Heart left ventricle (tissue), 16 donors: ENCODE measurements around the gene DNAAF5. TPM values are rescaled to one million over a fixed set of nuclear protein-coding genes. Genes with fewer than 3 reads are reported as not detected.
A peak's percentile ranks its signal among the peaks of the same experiment; 100 is the strongest.

Experiments
- ATAC-seq, 4 donors: fragments of 200-7000 bp; cut with Tn5 transposase; one replicate each; pipeline ENCODE4 v1.9.1; 2020 to 2022; ENCODE audit warnings: moderate library complexity in 4 of 4, mild to moderate bottlenecking in 3 of 4, moderate number of reproducible peaks in 1 of 4
- DNase-seq, 5 donors: peaks; one replicate each; pipeline ENCODE4 v3.0.0-alpha.2; 2020
- H3K27ac ChIP-seq, 12 donors: fragments of 200-600 bp; sonication (generic) in 4 of 12; one replicate each; pipeline versions ENCODE4 v1.5.0 to v1.8.0; 2016 to 2022; ENCODE audit warnings: mild to moderate bottlenecking in 2 of 12
- H3K27me3 ChIP-seq, 9 donors: fragments of 200-600 bp; sonication (generic) in 2 of 9; one replicate each; pipeline versions ENCODE4 v1.5.1 to v1.8.0; 2016 to 2022; ENCODE audit warnings: mild to moderate bottlenecking in 3 of 9
- H3K36me3 ChIP-seq, 9 donors: fragments of 200-600 bp; sonication (generic) in 2 of 9; one replicate each; pipeline versions ENCODE4 v1.5.0 to v1.8.0; 2018 to 2022; ENCODE audit warnings: mild to moderate bottlenecking in 2 of 9
- H3K4me1 ChIP-seq, 12 donors: fragments of 200-600 bp; sonication (generic) in 4 of 12; one replicate each; pipeline versions ENCODE4 v1.5.0 to v1.8.0; 2016 to 2022; ENCODE audit warnings: mild to moderate bottlenecking in 3 of 12
- H3K4me3 ChIP-seq, 12 donors: fragments of 200-600 bp; sonication (generic) in 4 of 12; one replicate each; pipeline versions ENCODE4 v1.5.0 to v1.8.0; 2017 to 2022; ENCODE audit warnings: mild to moderate bottlenecking in 9 of 12, moderate library complexity in 4 of 12
- H3K9me3 ChIP-seq, 12 donors: fragments of 200-600 bp; sonication (generic) in 4 of 12; one replicate each; pipeline versions ENCODE4 v1.5.0 to v1.8.0; 2016 to 2022; ENCODE audit warnings: mild to moderate bottlenecking in 1 of 12
- POLR2A ChIP-seq, 2 donors: fragments of 450-650 bp; IDR thresholded peaks; one replicate each; pipeline ENCODE4 v1.6.1; 2017; ENCODE audit warnings: antibody characterized with exemption in 2 of 2, mild to moderate bottlenecking in 2 of 2, moderate library complexity in 2 of 2
- WGBS, 4 donors: extraction: QIAGEN DNeasy Blood & Tissue Kit in 2 of 4; methylation state at CpG; one replicate each; pipeline versions ENCODE4 v1.1.5 to v1.1.7; 2013 to 2018; 5-methylcytosine and 5-hydroxymethylcytosine counted together
- intact Hi-C, 10 donors: fragments of 100-400 bp; cut with DNase I; formaldehyde crosslinking; loops; one replicate each; pipeline versions ENCODE4 v1.11.1 to v1.14.2; 2022
- polyA plus RNA-seq, 2 donors: library from polyadenylated mRNA; stranded (reverse); fragments of 200-250 nt; gene quantifications; one replicate each; pipeline ENCODE4 v1.2.3, GENCODE V29; 2013
- total RNA-seq, 9 donors: library from RNA; depleted of rRNA in 2 of 9; stranded (reverse); fragments of >200 nt in 2 of 9; fragmentation: NEBNext Ultra II Directional in 3 of 9; extraction: Animal tissue kit (Norgen Biotek cat#: 25700) in 3 of 9; gene quantifications; one replicate each; pipeline versions ENCODE4 v1.1.0 to v1.2.4, GENCODE V29; 2016 to 2023
- TF ChIP-seq, protein P1 (sequence below), 12 donors: fragments of 200-600 bp; sonication (generic) in 4 of 12; IDR thresholded peaks; one replicate each; pipeline versions ENCODE4 v1.5.0 to v1.8.0; 2018 to 2022; ENCODE audit warnings: antibody characterized with exemption in 12 of 12, mild to moderate bottlenecking in 5 of 12
- donor health status: ischemic (EF 13 %, LVEDD 7.1; RV severe dilation, severe dysfunction).
- donor health status: healthy with polysubstance abuse.
- donor health status: DM: no; HTN: yes; CAD: no.
- donor health status: DM: no; HTN: no; CAD: no.
- donor health status: ischemic (EF 25% LVEDD 6.9; RV normal size, moderate dysfunction).
- donor health status: ischemic (EF 25% LVEDD 5.7; RV mildly dilated, moderate dysfunction).
- donor health status: healthy.
- donor health status: DM: yes; HTN: yes; CAD: no.
- donor health status: ischemic (EF 35%, LVEDD 5.7; RV mildly dilated, moderate dysfunction).
- donor health status: nonischemic (EF 11% LVEDD 7.7; RV severe dilation, severe dysfunction).
- donor health status: DM: yes; HTN: yes; CAD: no.
- donor health status: PGD.
- donor health status: ischemic (EF 29% LVEDD 5.4; RV normal size, mild dysfunction).
- donor health status: nonischemic (EF 23%, LVEDD 6.1; RV moderate dilation, normal function).

Gene DNAAF5
- total and polyA plus RNA-seq, 11 donors = 7.2 to 45.8 (median 23.5) TPM

GRCh38 chr7:820341-820740, 93.8 kb downstream of the DNAAF5 start:
- Histone ChIP-seq H3K36me3 (peaks cover 0 to 5% (median 0%) of the 10 kb centered on the region in 9 donors), H3K27me3 (no peaks in the 10 kb centered on the region), H3K9me3 (no peaks in the 10 kb centered on the region), H3K4me3 (no peak overlapping the region), H3K27ac (no peak overlapping the region), H3K4me1 (peaks cover 0 to 84% (median 56%) of the 10 kb centered on the region in 12 donors)
- TF ChIP-seq, protein P1, sequence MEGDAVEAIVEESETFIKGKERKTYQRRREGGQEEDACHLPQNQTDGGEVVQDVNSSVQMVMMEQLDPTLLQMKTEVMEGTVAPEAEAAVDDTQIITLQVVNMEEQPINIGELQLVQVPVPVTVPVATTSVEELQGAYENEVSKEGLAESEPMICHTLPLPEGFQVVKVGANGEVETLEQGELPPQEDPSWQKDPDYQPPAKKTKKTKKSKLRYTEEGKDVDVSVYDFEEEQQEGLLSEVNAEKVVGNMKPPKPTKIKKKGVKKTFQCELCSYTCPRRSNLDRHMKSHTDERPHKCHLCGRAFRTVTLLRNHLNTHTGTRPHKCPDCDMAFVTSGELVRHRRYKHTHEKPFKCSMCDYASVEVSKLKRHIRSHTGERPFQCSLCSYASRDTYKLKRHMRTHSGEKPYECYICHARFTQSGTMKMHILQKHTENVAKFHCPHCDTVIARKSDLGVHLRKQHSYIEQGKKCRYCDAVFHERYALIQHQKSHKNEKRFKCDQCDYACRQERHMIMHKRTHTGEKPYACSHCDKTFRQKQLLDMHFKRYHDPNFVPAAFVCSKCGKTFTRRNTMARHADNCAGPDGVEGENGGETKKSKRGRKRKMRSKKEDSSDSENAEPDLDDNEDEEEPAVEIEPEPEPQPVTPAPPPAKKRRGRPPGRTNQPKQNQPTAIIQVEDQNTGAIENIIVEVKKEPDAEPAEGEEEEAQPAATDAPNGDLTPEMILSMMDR (IDR thresholded peaks at IDR 0.05) = no peak
- intact Hi-C loops = loop anchor here in 6 of 10 donors (5.0 kb wide), 2 partner anchors 47 to 52 kb away; no protein-coding TSS in a partner anchor
- ATAC-seq = no peak
- 74 to 89% (median 83%) methylated on average over 1 of the region's 1 CpG for WGBS, 4 donors
- peak in 1 of 5 donors; percentile 1 for DNase-seq

DNA sequence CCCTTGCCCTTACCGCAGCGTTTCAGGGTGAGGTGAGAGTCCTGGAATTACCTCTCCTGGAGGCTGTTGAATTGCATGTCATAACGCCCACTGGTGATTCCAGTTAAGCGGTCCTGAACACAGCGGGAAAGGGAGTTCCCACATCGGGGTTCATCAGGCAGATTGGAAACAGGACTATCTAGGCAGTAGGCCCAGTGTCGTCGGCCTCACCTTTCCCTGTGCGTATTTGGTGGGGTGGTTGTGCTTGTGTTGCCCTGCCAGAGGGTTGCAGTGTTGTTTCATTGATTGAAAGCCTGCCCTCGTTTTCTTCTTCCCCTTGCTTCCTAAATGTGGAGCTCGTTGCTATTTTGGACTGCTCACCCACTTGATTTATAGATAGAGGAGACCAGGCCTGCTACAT, 95.2 kb downstream of the DNAAF5 start:
- intact Hi-C loops = loop anchor here in 6 of 10 donors (5.0 kb wide), 2 partner anchors 46 to 51 kb away; no protein-coding TSS in a partner anchor
- TF ChIP-seq, protein P1 (IDR thresholded peaks at IDR 0.05) = peak in 8 of 12 donors; percentile 10 to 46 (median 30)
- TF ChIP-seq POLR2A (IDR thresholded peaks at IDR 0.05) = no peak
- Histone ChIP-seq H3K4me1 (peaks cover 0 to 92% (median 63%) of the 10 kb centered on the region in 12 donors), H3K9me3 (no peaks in the 10 kb centered on the region), H3K27ac (peak overlapping the region in 9 of 12 donors; percentile 54 to 81 (median 72)), H3K36me3 (peaks cover 0 to 5% (median 0%) of the 10 kb centered on the region in 9 donors), H3K27me3 (no peaks in the 10 kb centered on the region), H3K4me3 (no peak overlapping the region)
- WGBS, 4 donors = 41 to 52% (median 44%) methylated on average over 11 of the region's 11 CpGs
- peak; percentile 32 to 78 (median 74) for ATAC-seq
- DNase-seq = peak in 2 of 5 donors; percentile 44 to 50

GRCh38 chr7:822692-823276, 96.3 kb downstream of the DNAAF5 start:
- H3K27me3 ChIP-seq = no peaks in the 10 kb centered on the region
- ATAC-seq = peak in 3 of 4 donors; percentile 12 to 43 (median 37)
- intact Hi-C loops = loop anchor here in 6 of 10 donors (5.0 kb wide), 2 partner anchors 45 to 50 kb away; no protein-coding TSS in a partner anchor
- WGBS, 4 donors = 75 to 79% (median 76%) methylated on average over 32 of the region's 32 CpGs
- H3K36me3 ChIP-seq = peaks cover 0 to 5% (median 0%) of the 10 kb centered on the region in 9 donors
- peaks cover 6 to 96% (median 65%) of the 10 kb centered on the region in 12 donors for H3K4me1 ChIP-seq
- peak in 1 of 5 donors; percentile 20 for DNase-seq
- H3K27ac ChIP-seq = peak overlapping the region in 11 of 12 donors; percentile 12 to 81 (median 68)
- H3K9me3 ChIP-seq = no peaks in the 10 kb centered on the region
- no peak for TF ChIP-seq POLR2A (IDR thresholded peaks at IDR 0.05)
- TF ChIP-seq, protein P1 (IDR thresholded peaks at IDR 0.05) = no peak
- no peak overlapping the region for H3K4me3 ChIP-seq

GRCh38 chr7:823649-824048, 97.2 kb downstream of the DNAAF5 start:
- H3K4me3 ChIP-seq = no peak overlapping the region
- H3K4me1 ChIP-seq = peaks cover 7 to 92% (median 64%) of the 10 kb centered on the region in 12 donors
- DNase-seq (peak in 2 of 5 donors; percentile 14 to 28), ATAC-seq (no peak)
- 48 to 58% (median 53%) methylated on average over 8 of the region's 8 CpGs for WGBS, 4 donors
- TF ChIP-seq, protein P1 (IDR thresholded peaks at IDR 0.05) = no peak
- TF ChIP-seq POLR2A (IDR thresholded peaks at IDR 0.05) = no peak
- H3K27ac ChIP-seq = peak overlapping the region in 11 of 12 donors; percentile 15 to 81 (median 68)
- H3K9me3 ChIP-seq = no peaks in the 10 kb centered on the region
- H3K36me3 ChIP-seq = peaks cover 0 to 5% (median 0%) of the 10 kb centered on the region in 9 donors
- no peaks in the 10 kb centered on the region for H3K27me3 ChIP-seq
- intact Hi-C loops = loop anchor here in 6 of 10 donors (5.0 kb wide), 2 partner anchors 44 to 49 kb away; no protein-coding TSS in a partner anchor
